GM11168 (cell line): ENCODE data around the gene DRC7.
"Not testable (repeated sequence)": the region's sequence is repeated elsewhere in the genome, so short reads cannot be mapped to it uniquely, and the experiment has no call there.

Source experiments
- in situ Hi-C: fragments of 300-500 bp; cut with MboI; formaldehyde crosslinking; loops from one replicate; pipeline ENCODE4 v1.12.0; 2022; ENCODE audit warnings: low sequenced_read_pairs; ENCODE audit not compliant: unreplicated experiment

The DRC7 gene

DNA sequence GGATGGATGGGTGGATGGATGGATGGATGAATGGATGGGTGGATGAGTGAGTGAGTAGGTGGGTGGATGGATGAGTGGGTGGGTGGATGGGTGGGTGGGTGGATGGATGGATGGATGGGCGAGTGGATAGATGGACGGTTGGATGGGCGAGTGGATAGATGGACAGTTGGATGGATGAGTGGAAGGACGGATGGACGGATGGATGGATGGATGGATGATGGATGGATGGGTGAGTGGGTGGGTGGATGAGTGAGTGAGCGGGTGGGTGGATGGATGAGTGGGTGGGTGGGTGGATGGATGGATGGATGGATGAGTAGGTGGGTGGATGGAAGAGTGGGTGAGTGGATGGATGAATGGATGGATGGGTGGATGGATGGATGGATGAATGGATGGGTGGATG is 35.2 kb downstream of the DRC7 start:
- in situ Hi-C loops = not testable (repeated sequence)

DNA sequence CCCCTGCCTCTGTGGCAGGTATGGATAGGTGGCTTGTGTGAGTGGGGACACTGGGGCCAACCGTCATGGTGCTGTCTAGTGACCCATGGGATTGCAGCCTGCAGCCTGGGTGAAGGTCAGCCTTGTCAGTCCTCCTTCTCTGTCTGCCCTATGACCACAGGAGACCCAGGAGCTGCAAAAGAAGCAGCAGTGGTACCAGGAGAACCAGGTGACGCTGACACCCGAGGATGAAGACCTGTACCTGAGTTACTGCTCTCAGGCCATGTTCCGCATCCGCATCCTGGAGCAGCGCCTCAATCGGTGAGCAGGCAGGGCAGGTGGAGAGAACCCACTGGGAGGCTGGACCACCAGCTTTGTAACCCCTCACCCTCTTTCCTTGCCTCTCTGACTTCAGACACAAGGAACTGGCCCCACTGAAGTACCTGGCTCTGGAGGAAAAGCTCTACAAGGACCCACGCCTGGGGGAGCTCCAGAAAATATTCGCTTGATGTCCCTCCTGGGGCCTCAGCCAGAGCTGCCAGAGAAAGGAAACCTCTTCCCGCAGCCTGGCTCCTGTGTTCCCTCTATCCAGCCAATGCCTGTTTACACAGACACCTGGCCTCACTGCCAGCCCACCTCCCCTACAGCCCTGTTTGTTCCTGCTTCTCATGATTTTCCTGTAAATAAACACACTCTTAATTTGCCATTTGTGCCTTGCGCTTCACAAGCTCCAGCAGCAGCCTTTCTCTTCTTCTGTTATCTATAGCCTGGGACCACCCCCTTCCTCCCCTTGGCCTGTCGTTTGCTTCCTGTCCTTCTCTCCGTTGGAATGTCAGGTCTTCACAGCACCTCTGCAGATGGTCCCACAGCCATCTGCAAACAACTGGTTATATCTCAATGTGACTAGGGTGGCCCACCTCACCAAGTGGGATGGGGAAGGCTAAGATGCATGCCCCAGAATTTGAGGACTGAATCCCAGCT is 36.4 kb downstream of the DRC7 start:
- in situ Hi-C loops = no loop called here

DNA sequence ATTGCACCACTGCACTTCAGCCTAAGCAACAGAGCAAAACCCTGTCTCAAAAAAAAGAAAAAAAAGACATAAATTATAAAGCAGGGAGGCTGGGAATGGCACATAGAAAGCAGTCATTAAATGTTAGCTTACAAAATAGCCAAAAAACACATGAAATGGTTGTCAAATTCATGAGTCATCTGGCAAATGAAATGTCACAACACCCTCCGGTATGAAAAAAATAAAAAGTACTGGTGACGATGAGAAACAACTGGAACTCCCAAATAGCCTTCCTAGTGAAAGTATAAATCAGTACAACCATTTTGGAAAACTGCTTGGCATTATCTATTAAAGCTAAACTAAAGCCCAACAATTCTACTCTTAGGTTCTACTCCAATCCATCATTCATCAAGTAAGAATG is 37.4 kb downstream of the DRC7 start:
- in situ Hi-C loops = no loop called here

DNA sequence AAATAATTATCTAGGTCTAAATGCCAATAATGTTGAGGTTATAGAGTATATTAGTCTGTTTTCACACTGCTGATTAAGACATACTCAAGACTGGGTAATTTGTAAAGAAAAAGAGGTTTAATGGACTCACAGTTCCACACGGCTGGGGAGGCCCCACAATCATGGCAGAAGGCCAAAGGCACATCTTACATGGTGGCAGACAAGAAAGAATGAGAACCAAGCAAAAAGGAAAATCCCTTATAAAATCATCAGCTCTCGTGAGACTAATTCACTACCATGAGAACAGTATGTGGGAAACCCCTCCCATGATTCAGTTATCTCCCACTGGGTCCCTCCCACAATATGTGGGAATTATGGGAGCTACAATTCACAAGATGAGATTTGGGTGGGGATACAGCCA is 38.1 kb downstream of the DRC7 start:
- in situ Hi-C loops = no loop called here

DNA sequence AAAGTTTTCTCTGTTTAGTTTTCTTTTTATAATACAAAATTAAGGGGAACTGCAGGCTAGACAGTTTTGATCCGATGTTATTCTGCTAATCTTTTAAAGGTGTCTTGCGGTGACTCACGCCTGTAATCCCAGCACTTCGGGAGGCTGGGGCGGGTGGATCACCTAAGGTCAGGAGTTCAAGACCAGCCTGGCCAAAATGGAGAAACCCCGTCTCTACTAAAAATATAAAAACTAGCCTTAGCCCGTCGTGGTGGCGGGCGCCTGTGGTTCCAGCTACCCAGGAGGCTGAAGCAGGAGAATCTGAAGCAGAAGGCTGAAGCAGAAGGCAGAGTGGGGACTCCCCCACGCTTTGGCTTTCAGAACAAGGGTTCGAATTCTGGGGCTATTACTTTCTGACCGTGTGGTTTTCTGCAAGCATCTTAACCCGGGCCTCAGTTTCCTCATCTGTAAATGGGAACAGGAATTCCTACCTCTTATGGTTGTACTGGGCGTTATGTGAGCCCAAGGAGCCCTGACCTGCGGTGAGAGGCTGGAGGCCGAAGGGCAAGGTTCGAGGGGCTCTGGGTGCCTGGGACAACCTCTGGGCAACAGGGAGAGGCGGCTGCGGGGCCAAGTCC is 39.8 kb downstream of the DRC7 start:
- in situ Hi-C loops = no loop called here

DNA sequence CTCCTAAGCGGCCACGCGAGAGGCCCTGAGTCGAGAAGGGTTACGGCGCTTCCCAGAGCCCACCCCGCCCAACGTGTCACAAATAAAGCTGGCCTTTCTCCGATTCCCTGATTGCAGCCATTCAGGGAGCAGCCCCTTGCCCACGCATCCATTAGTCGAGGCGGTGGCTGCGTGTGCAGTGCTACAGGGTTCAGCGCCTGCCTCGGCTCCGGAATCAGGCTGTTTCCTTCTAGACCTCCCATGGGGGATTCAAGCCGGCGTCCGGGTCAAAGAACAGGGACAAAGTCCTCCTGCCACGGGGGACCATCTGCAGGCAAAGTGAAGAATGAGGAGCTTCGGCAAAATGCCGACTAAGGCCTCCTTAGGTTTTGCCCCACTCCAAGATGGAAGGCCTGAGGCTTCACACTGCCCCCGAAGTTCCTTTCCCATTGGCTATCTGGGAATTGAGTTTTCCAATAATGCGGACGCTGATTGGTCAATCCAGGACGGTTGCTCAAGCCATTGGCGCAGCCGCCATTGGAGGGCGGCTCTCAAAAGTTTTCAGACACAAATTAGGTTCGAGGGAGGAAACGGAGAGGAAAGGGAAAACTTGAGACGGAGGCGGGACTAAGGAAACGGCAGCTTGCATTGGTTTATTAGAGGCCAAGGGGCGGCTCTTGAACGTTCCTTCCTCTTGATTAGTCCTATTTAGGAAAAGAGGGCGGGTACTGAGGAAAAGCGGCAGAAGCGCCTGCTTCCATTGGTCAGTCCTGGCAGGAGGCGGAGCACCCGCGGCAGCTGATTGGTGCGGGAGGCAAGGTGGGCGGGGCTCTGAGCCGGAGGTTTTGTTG is 40.5 kb downstream of the DRC7 start:
- in situ Hi-C loops = no loop called here

DNA sequence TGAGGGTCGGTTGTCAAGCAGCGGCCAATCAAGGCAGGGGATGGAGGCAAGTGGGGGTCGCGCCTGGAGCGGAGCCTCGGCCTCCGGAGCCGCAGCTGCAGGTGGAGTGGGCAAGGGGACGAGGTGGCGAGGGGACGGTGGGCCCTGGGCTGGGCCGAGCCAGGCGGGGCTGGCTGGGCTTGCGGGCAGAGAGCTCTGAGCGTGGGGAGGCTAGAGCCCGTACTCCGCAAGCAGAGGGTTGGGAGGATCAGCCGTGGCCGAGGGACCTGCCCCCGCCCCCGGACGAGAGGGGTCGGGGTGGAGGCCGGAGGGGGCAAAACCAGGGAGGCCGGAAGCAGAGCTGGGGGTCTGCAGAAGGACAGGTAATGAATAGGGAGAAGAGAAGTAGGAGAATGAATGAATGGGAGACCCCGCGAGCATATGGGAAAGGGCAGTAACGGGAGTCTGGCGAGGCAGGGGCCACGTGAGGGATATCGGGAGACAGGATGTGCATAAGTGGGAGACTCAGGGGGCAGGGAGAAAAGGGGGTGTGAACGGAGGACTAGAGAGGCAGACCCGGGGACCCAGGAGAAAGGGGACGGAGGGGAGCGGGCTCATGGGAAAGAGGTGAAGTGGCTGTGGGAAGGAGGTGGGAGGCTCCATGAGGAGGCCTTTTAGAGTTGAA is 41.3 kb downstream of the DRC7 start, which contains the start of gene KATNB1:
TSS of gene KATNB1 (plus strand) at position 16 of the 664 bp plus-strand sequence. CDS start 1,474 bp downstream, outside the sequence.
- in situ Hi-C loops = no loop called here

DNA sequence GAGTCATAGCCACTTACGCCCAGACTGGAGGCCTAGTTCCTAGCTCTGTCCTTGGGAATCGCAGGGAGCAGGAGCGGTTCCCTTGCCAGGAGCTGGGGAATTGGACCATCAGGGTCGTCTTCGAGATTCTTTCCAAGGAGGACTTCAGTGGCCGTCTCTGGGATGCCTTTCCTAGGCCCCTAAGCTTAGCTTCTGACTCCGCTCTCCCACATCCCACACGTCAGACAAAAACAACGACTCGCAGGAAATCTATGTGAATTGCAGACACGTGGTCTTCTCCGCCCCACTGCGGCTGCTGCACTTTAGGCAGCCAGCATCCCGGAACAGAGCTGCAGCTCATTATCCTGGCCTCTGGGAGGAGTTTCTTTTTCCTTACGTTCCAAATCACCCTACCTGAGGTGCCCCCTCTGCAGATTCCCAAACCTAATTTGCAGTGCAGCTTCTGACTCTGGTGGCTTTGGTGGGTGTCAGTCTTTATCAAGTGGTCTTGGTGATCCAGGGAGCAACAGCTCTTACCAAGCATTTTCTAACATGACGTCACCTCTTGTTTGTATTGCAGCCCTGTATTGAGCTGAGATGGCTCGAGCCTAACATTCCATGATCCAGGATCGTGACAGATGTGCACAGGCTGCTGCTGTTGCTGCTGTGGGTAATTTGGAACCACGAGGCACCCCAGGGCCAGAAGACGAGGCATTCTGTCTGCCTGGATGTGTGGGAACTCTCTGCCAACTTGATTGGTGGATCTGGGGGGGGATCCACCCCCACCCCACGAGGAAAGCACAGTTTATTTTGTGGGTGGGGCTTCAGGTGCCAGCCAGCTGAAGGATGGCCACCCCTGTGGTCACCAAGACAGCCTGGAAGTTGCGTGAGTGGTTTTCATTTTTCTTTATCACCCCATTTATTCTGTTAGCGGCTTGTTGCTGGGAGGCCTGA is 42.1 kb downstream of the DRC7 start:
- in situ Hi-C loops = no loop called here

DNA sequence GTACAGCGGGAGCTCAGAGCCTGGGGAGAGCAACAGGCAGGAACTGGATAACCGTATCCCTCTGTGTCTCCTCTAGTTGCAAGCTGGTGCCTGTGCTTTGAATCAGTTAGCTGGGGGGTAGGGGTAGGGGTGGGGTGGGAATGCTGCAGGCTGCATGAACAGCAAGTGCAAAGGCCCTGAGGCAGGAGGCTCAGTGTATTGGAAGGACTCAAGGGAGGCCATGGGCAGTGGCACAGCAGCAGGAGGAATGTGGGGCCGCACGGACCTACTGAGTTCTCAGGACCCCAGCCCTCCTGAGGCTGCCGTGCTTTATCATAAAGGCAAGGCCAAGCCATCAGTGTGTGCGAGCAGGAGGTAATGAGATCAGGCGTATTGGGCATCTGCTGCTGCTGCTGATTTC is 44.2 kb downstream of the DRC7 start:
- in situ Hi-C loops = no loop called here

DNA sequence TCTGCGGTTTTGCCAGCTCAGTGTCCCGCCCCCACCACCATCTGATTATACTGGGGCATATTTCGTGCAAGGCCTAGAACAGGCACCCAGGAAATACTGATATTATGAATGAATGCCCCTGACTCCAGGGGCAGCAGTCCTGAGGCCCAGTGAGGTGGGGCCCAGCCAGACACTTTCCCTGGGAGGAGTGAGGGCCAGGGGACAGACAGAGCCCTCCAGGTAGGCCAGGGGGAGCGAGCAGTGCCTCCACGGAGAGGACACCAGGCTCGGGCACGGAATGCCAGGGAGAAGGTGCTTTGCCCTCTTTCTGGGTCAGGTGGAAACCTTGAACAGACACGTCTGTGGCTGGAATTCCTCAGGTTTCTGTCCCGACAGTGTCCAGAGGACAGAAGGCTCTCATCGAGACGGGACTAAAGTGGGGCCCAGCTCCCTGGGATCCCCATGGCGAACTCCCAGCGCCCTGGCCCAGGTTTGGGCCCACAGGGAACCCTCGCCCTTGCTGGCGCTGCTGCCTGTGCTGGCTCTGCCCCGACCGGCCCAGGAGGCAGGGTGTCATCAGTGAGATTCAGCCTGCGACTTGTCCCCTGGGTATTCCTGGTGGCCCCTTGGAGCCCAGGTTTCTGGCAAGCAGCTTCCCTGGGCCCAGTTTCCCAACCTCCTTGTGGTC is 45.3 kb downstream of the DRC7 start:
- in situ Hi-C loops = no loop called here

DNA sequence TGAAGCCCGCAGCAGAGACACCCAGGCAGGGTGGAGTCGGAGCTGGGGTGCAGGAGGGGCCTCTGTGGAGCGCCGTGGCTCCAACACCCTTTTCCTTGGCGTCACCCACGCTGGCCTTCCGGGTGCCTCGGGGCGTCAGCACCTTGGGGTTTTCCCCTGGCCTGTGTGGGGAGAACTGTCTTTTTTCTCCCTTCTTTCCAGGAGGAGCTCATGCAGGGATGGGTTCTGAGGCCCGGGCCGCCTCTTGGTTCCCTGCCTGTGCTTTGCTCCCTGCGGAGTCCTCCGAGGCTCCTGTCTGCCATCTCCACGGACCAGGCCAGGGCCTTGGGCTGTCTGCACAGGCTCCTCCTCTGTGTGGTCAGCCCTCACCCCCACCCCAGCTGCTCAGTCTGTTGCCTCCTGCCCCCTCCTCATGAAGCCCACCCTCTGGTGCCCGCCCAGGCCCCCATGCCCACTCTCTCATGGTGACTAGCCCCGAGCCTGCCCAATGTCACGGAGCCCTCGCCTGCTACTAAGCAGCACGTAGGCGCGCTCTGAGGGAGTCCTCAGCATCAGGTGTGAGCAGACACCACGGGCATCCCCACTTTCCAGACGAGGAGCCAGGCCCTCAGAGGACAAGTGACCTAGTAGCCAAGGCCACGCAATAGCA is 45.9 kb downstream of the DRC7 start:
- in situ Hi-C loops = no loop called here

DNA sequence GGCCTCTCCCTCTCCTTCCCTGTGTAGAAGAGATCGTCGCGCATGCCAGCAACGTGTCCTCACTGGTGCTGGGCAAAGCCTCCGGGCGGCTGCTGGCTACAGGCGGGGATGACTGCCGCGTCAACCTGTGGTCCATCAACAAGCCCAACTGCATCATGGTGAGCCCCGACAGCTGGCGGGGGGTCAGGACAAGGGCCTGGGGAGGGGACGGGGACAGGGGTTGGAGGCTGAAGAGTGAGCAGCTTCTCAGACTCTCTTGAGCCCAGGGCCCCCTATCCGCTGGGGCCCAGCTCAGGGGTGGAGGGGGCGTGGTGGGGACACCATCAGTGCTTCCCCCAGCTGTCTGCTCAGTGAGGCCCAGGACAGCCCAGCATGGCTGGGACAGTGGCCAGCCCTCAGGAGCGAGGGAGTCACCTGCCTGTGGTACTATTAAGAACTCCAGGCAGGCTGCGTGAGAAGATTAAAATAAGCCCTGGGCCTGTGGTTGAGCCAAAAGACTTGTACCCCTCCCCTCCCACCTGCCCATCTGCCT is 47.1 kb downstream of the DRC7 start:
- in situ Hi-C loops = no loop called here

DNA sequence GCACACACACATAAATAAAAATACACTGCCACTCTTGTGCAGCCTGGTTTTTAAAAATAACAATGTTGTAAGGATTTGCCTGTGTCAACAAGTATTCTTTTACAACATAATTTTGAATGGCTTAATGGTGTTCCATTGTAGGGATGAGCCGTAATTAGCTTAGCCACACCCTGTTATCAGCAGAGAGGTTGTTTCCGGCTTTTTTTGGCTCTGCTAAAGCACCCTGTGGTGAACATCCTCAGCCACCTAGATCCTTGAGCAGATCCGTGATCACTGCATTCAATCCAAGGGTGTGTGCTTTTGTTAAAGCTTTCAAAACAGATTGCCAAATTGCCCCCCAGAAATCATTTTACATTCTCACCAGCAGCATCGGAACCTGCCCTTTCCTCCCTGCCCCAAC is 47.9 kb downstream of the DRC7 start:
- in situ Hi-C loops = no loop called here

DNA sequence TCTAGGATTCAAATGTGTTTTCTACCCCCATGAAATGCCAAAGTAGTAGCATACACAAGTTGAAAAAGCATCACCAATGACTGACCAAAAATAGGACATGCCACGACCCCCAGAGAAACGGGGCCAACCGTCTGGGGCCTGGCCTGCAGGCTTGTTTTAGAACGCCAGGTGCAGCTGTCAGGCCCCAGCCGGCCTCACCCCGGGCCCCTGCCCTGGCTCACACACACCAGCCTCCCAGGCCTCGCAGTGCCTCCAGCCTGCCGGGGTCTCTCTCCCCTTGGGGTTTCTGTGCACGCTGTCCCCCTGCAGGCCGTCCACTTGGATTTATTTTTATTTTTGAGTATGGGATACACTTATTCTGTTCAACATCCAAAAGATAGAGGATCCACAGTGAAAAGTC is 48.9 kb downstream of the DRC7 start:
- in situ Hi-C loops = no loop called here

DNA sequence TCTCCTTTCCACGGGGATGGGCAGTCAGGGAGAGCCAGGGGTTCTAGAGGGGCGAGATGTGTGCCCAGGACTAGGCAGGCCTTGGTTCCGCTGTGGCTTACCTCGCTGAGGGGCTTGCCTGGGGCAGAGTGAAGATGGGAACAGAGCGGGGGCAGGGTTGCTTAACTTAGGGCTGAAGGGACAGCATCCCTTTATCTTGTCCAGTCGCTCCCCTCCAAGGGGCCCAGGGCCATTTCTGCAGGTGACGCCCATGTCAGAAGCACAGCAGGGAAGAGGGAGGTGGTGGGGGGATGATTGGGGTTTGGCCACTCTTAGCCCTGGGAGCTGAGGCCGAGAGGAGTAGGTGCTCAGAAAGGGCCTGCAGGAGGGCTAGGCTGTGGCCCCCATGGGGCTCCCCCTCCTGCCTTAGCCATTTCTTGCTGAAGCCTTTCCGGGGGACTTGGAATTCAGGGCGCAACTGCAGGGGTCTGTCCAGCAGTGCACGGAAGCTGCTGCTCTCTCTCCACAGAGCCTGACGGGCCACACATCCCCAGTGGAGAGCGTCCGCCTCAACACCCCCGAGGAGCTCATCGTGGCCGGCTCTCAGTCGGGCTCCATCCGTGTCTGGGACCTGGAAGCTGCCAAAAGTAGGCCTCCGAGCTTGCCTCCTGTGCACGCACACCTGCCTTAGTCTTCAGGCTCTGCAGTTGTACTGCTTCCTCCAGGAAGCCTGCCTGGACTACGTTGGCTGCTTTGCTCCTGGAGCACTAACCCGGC is 49.5 kb downstream of the DRC7 start:
- in situ Hi-C loops = no loop called here

DNA sequence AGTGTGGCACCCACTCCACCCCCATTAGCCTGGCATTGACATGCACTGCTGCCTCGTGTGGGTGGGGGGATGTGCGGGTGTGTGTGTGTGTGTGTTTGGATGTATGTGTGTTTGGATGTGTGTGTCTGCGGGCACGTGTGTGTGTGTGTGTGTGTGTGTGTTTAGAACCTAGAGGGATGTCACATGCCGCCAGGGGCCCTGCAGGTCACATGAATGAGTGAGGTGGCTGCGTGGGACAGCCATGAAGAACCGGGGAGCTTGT is 50.0 kb downstream of the DRC7 start:
- in situ Hi-C loops = no loop called here

DNA sequence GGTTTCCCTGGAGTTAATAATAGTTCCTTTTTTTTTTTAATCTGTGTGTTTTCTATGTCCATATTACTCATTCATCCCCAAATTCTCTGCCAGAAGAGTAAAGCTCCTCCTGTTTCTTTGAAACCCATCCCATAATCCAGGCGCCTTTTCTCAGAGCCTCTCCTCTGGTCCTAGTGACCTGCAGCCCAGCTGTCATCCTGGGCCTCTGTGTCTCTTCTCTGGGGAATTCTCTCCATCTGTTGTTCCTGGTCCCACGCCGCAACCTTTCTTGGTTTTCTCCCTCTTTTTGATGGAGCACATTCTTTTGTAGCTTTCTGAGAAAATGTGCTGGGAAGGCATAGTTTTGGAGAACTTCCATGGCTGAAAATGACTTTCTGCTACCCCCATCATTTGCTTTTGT is 51.2 kb downstream of the DRC7 start:
- in situ Hi-C loops = no loop called here

DNA sequence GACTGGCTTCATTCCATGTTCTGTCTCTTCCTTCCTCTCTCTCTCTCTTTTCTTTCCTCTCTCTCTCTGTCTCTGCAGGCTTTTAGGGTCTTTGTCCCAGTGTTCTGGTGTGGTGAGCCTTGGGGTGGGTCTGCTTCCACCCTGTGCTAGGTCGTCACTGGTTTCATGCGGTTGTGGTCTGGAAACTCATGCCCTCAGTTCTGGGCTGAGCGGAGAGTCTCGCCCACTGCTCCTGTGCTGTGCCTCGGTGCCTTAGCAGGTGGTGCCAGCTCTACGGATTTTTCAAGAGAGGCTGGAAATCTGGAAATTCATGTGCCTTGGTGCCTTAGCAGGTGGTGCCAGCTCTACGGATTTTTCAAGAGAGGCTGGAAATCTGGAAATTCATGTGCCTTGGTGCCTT is 51.7 kb downstream of the DRC7 start:
- in situ Hi-C loops = not testable (repeated sequence)
